HG03469 (cell line): ENCODE measurements around the gene LEKR1.
"Not testable (repeated sequence)": the region's sequence is repeated elsewhere in the genome, so short reads cannot be mapped to it uniquely, and the experiment has no call there.

Experiments used
- ATAC-seq: cut with Tn5 transposase; IDR thresholded peaks from one replicate; pipeline ENCODE4 v1.9.1; 2021; ENCODE audit warnings: mild to moderate bottlenecking, moderate library complexity, moderate number of reproducible peaks; ENCODE audit not compliant: unreplicated experiment

Gene LEKR1

DNA sequence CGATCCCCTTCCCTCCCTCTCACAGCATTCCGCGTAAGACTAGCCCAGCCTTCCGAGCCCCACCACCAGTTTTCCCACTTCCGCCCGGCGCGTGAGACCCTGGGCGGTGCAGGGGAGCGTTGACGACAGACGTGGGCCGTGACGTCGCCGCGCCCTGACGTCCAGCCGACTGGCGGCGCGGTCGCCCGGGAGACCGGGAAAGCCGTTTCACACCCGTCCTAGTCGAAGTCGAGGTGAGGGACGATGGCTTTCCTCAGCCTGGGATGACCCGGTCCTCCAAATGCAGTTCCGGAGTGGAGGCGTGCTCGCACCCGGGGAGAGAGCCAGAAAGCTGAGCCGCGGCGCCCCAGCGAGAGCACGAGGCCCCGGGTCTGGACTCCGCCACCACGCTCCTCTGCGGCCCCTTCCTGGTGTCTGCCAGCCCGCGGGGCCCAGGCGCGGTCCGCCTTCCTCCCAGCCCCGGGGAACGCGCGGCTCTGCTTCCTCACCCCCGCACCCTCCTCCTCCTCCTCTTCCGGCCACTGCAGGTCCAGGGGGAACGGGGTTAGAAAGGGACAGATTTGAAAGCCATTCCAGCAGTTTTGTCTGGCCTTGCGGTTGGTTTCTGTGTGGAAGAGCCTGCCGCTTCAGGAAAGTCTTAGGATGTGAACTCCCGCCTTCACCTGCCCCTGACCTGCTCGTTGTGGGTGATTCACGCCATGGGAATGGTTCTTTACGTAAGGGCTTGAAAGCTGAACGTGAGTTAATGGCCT lies at the start of gene LEKR1:
Gene LEKR1 (plus strand): TSS at position 210 of the 752 bp plus-strand sequence. CDS start 2,977 bp downstream, outside the sequence.
- ATAC-seq = peak; percentile 84

DNA sequence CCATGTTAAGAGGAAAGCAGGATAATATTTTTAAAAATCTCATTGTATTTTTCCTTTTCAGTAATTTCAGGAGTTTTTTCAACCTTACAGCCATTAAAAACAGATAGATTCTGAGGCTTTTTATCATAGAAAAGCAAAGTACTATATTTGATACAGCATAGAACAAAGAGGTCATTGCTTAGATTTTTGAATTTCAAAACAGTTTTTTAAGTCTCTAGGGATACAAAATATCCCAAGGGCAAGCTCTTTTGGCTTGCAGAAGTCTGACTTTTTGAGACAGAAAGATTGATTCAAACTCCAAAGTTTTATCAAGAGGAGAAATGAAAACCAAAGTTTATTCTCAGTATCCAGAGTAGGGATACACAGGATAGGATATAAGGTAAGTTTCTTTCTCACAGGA lies 49.3 kb upstream of the LEKR1 start:
- ATAC-seq = no peak

DNA sequence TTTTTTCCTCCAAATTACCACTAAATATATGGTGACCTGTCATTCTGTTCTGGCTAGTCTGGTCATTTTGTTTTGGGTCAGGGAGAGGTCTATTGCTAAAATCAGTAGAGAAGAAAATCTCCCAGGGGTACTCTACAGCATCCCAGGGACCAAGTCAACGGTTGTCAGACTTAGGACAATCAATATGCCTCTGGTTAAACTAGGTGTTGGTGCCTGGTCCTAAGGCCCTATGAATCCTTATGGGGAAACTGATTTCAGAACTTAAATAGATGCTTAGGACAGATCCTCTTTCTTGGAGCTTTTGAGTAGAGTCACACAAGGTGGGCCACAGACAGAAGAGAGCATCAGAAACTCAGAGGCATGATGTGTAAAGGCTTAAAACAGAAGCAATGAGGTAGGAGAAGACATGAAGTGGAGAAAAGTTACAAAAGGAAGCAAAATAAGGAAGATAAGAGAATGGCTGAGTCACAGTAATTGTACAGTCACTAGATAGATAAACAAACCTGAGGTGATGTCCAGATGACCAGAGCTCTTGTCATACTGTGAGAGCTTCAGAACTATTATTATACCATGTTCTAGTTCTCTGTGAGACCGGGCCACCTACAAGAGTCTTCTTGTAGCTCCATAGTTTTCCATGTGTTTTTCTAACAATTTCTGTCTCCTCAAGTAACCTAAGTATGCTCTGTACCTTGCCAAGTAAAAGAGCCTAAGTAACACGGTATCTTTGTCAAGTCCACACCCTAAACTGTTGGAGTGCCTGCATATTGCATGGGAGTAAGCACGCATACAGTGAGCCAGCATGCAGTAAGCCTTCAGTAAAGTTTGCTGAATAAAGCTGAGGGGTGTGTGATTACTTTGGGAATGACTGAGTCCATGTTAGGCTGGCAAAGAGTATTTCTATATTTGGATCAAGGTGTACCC lies 44.6 kb upstream of the LEKR1 start:
- ATAC-seq = no peak

DNA sequence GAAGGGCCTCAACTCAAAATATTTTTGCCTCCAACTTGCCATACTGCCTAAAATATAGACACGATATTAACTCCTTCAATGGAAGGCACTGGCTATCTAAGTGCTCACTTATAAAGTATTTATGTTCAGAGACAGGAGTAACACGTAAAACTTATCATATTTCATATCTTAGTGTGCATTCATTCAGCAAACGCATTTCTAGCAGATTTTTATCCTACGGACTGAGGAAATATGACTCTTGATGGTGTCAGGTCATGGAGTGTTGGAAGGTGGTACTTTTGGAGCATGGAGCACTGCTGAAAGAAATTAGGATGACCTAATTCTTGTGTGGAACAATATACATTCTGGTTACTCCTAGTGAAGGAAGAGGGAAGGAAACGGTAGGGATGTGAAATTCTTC lies 43.8 kb upstream of the LEKR1 start:
- no peak for ATAC-seq

GRCh38 chr3:156782921-156783320 lies 43.2 kb upstream of the LEKR1 start:
- no peak for ATAC-seq

GRCh38 chr3:156787001-156787400 lies 39.2 kb upstream of the LEKR1 start:
- no peak for ATAC-seq

DNA sequence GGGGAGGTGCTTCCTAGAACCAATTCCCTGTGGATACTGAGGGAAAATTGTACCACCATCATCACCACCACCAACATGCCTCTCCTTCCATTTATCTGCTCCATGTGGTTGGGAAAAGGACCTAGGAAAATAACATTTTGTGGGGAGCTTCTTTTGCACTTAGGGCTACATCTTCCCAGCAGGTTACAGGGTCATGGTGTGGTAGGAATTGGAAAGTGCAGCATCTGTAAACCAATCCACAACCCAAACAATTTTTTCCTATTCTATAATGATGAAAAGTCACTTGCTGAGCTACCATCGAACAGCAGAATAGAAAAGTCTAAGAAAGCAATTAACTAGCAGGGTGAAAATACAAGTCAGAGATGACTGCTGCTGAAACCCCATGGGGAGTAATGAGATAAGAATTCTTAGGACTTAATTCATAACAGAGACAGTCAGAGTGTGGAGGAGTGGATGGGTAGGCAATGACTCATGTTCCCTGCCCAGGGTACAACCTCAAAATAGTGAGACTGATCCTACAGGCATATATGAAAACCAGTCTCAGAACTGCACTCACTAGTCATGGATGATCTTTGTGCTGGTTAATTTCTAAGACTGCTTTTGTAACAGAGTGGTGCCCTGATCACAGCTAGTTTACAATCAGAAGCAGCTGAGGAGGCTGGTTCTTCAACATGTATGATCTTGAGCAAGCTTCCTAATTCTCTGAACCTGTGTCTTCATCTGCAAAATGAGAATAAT lies 38.1 kb upstream of the LEKR1 start:
- ATAC-seq = peak; percentile 62

DNA sequence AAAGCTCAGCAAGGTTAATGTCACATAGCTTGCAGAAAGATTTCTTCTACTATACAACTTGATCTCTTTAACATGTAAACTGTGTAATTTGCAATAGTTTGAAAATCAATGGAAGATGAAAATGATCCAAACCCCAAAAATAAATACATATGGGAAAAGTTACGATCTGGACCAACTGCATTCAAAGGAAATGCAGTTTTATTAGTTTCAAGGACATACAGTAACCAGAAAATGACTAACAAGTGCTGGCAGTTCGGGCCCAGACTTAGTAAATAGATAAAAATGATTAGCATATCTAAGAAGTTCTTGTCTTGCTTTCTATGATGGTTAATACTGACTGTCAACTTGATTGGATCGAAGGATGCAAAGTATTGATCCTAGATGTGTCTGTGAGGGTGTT lies 37.3 kb upstream of the LEKR1 start:
- no peak for ATAC-seq

DNA sequence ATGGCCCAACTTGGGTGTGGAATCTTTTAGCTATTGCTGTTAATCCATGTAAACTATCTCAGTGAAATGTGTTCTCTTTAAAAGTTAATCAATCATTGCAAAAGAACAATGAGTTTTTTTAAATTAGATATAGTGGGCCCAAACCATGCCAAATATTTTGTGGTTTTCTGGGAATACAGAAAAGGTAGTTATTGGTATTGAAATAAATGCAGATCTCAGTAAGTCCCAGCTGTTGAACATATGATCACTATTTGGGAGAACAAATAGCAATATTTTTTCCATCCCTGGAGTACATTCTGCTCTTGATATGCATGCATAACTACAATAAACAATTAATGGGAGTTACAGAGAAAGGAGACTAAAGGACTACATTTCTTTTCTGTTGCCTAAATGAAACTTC lies 36.0 kb upstream of the LEKR1 start:
- ATAC-seq = no peak

DNA sequence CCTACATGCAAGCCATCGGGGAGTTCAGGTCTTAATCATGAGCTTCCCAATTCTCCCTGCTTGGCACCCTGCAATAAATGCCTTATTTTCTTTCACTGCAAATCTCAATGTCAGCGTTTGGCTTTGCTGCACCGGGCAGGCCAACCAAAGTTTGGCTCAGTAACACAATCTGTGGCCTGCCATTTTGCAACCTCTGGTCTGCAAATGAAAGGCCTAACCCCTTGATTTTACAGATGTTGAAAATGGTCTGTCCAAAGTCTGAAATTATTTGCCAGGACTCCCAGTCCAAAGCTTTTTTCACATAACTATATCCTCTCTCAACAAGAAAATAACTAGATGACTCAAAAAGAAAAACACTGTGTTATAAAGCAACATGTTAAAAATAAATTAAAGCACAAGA lies 34.0 kb upstream of the LEKR1 start:
- ATAC-seq = no peak

GRCh38 chr3:156792536-156792935 lies 33.6 kb upstream of the LEKR1 start:
- no peak for ATAC-seq

GRCh38 chr3:156792945-156793344 lies 33.2 kb upstream of the LEKR1 start:
- ATAC-seq = peak; percentile 36

DNA sequence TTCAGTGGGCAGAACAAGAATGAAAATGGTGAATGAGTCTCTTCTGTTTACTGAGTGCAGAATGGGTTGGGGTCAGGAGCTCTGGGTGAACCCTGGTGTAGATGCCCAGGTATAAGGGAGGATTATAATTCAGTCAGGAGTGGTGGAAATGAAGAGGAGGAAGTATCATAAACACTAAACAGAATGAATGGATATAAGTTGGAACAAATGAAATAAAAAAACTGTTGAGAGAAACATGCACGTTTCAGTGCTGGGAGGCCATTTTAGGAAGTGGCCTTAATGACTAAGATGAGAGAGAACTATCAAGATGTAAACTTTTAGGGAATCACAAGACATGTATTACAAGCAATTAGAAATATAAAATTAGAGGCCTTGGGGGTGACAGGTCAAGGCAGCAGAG lies 32.8 kb upstream of the LEKR1 start:
- ATAC-seq = no peak

GRCh38 chr3:156793851-156794250 lies 32.3 kb upstream of the LEKR1 start:
- ATAC-seq = no peak

GRCh38 chr3:156795890-156796481 lies 30.2 kb upstream of the LEKR1 start:
- ATAC-seq = no peak

GRCh38 chr3:156797368-156797767 lies 28.8 kb upstream of the LEKR1 start:
- no peak for ATAC-seq

GRCh38 chr3:156800287-156800686 lies 25.9 kb upstream of the LEKR1 start:
- ATAC-seq = not testable (repeated sequence)

DNA sequence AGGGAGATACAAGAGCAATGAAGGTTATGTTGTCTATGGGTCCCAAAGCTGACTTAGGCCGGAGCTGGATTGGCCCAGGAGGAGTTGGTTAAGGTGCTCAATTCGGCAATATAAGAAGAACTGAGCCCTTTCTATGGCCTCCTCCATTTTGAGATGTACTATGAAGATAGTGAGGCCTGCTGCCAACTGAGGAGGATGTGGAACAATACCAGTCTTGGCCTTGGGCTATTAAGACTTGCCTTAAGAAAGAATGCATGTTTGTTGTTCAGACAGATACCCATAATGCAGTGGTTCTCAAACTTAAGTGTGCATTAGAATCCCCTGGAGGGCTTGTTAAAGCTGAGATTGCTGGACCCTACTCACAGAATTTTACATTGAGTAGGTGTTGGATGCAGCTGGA lies 24.4 kb upstream of the LEKR1 start:
- ATAC-seq = no peak

DNA sequence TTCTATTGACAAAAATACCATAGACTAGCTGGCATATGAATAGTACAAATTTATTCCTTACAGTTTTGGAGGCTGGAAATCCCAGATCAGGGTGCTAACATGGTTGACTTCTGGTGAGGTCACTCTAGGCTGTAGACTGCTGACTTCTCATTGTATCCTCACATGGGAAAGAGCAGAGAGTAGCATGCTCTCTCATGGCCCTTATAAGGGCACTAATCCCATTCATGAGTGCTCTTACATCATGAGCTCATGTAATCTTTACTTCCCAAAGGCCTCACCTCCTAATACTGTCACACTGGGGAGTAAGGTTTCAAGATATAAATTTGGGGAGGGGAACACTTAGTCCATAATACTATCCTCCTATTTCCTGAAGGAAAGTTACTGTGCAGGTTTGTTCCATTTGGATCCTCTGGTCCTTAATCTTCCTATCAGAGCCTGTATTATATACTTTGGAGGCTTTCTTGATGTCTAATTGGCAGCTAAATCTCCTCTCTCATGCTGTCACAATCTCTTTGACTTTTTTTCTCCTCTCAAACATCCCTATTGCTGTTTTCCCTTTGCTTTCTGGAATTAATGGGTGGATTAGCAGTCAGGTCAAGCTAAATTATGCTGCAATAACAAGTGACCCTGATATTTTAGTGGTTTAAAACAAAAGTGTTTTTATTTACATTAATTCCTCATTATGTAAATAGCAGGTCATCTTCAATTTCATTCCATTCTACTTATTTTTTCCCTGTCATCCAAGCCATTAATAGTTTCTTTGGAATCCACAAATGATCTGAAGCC lies 23.1 kb upstream of the LEKR1 start:
- ATAC-seq = no peak
